H1 (cell line): Measurements from ENCODE around the gene GRM8. TPM values are rescaled to one million over a fixed set of nuclear protein-coding genes. Genes with fewer than 3 reads are reported as not detected.

Source experiments
- CTCF ChIA-PET: fragments of 300-600 bp; sonication (Branson Sonifier 250); formaldehyde crosslinking; loops from one replicate; lab custom pipeline; 2021; ENCODE audit not compliant: partially characterized antibody; lab: Charles Lee
- POLR2A ChIA-PET: fragments of 300-600 bp; sonication (Branson Sonifier 250); formaldehyde crosslinking; loops from one replicate; lab custom pipeline; 2021; ENCODE audit warnings: inconsistent platforms; ENCODE audit not compliant: partially characterized antibody; lab: Charles Lee
- DNase-seq, 2 experiments: peaks; one replicate each; pipeline versions ENCODE4 v3.0.0 to v3.0.0-alpha.2; 2010 to 2022; ENCODE audit warnings: low spot score in 2 of 2, low read depth in 1 of 2, mixed read lengths in 1 of 2
- FAIRE-seq: peaks from 2 replicates; lab custom pipeline; 2011; peaks lifted over from hg19 to GRCh38; lab: Jason Lieb, UNC
- H2AFZ ChIP-seq: 2 replicates; pipeline ENCODE4 v1.8.1; 2012; ENCODE audit warnings: low read length, inconsistent platforms
- H2AK5ac ChIP-seq: 2 replicates; pipeline ENCODE4 v1.6.1; 2013; ENCODE audit warnings: low read depth, low read length
- H2BK120ac ChIP-seq: replicated peaks from 2 replicates; pipeline ENCODE3; 2013; ENCODE audit warnings: low read depth, low read length, inconsistent platforms
- H2BK12ac ChIP-seq: 2 replicates; pipeline ENCODE4 v1.6.1; 2013; ENCODE audit warnings: low read depth, low read length
- H2BK15ac ChIP-seq: 2 replicates; pipeline ENCODE4 v1.6.1; 2013; ENCODE audit warnings: low read length
- H2BK20ac ChIP-seq: 2 replicates; pipeline ENCODE4 v1.6.1; 2013; ENCODE audit warnings: low read length
- H2BK5ac ChIP-seq: 2 replicates; pipeline ENCODE4 v1.6.1; 2013; ENCODE audit warnings: low read depth, low read length
- H3K14ac ChIP-seq: 2 replicates; pipeline ENCODE4 v1.6.1; 2013; ENCODE audit warnings: inconsistent platforms; ENCODE audit not compliant: insufficient read length
- H3K18ac ChIP-seq: 2 replicates; pipeline ENCODE4 v1.6.1; 2013; ENCODE audit warnings: low read length; ENCODE audit errors: extremely low read depth
- H3K23ac ChIP-seq: 2 replicates; pipeline ENCODE4 v1.6.1; 2013; ENCODE audit warnings: inconsistent platforms; ENCODE audit not compliant: insufficient read length
- H3K23me2 ChIP-seq: 2 replicates; pipeline ENCODE4 v1.6.1; 2013; ENCODE audit warnings: low read depth, low read length
- H3K27ac ChIP-seq: 2 replicates; pipeline ENCODE4 v1.6.1; 2011; ENCODE audit warnings: low read depth, low read length, inconsistent platforms
- H3K27me3 ChIP-seq, 4 experiments: replicated peaks in 1 of 4; 1 replicate in 1 of 4; 2 replicates in 3 of 4; pipeline versions ENCODE4 v1.6.1 to v1.8.1; 2011 to 2013; ENCODE audit warnings: low read length in 3 of 4, mild to moderate bottlenecking in 3 of 4, inconsistent platforms in 2 of 4, mixed read lengths in 2 of 4, moderate library complexity in 1 of 4; ENCODE audit not compliant: control insufficient read depth in 3 of 4, insufficient read depth in 3 of 4; ENCODE audit errors: extremely low read depth in 1 of 4
- H3K36me3 ChIP-seq, 4 experiments: 2 replicates each; pipeline versions ENCODE4 v1.6.1 to v1.8.1; 2011 to 2013; ENCODE audit warnings: mild to moderate bottlenecking in 4 of 4, low read length in 3 of 4, moderate library complexity in 2 of 4, control low read depth in 1 of 4, inconsistent platforms in 1 of 4; ENCODE audit not compliant: insufficient read depth in 4 of 4, control insufficient read depth in 2 of 4
- H3K4ac ChIP-seq: replicated peaks from 2 replicates; pipeline ENCODE3; 2013; ENCODE audit warnings: low read length, low read depth, mixed read lengths, inconsistent platforms; ENCODE audit not compliant: insufficient read length
- H3K4me1 ChIP-seq, 4 experiments: replicated peaks in 1 of 4; 1 replicate in 1 of 4; 2 replicates in 3 of 4; pipeline versions ENCODE4 v1.6.1 to v1.8.1; 2011 to 2013; ENCODE audit warnings: low read length in 3 of 4, inconsistent platforms in 2 of 4, mixed read lengths in 1 of 4; ENCODE audit not compliant: insufficient read depth in 4 of 4, control insufficient read depth in 3 of 4
- H3K4me2 ChIP-seq, 2 experiments: 2 replicates each; pipeline versions ENCODE4 v1.6.1 to v1.8.1; 2011 to 2013; ENCODE audit warnings: low read depth in 2 of 2, low read length in 2 of 2, control low read depth in 1 of 2, inconsistent platforms in 1 of 2, mild to moderate bottlenecking in 1 of 2; ENCODE audit not compliant: insufficient read depth in 1 of 2
- H3K4me3 ChIP-seq, 4 experiments: fragments of 200-600, 300-600 bp in 1 of 4; sonication (generic), shearing (Covaris generic), sonication (Bioruptor Twin) in 1 of 4; 2 replicates each; pipeline versions ENCODE4 v1.5.1 to v1.8.1; 2011 to 2016; ENCODE audit warnings: low read length in 4 of 4, low read depth in 3 of 4, control low read depth in 2 of 4, inconsistent platforms in 2 of 4, mild to moderate bottlenecking in 2 of 4, mixed read lengths in 1 of 4, moderate library complexity in 1 of 4; ENCODE audit not compliant: insufficient read depth in 2 of 4; ENCODE audit errors: extremely low read depth in 1 of 4
- H3K56ac ChIP-seq: replicated peaks from 2 replicates; pipeline ENCODE3; 2013; ENCODE audit warnings: low read depth, mild to moderate bottlenecking, mixed read lengths, low read length, inconsistent platforms; ENCODE audit not compliant: insufficient read length
- H3K79me1 ChIP-seq: 2 replicates; pipeline ENCODE4 v1.6.1; 2013; ENCODE audit warnings: low read depth, low read length, control low read depth
- H3K79me2 ChIP-seq, 2 experiments: 2 replicates each; pipeline versions ENCODE4 v1.6.1 to v1.8.1; 2012 to 2013; ENCODE audit warnings: low read length in 2 of 2, mild to moderate bottlenecking in 2 of 2, inconsistent platforms in 1 of 2; ENCODE audit not compliant: insufficient read depth in 2 of 2, control insufficient read depth in 1 of 2
- H3K9ac ChIP-seq, 4 experiments: replicated peaks in 1 of 4; 1 replicate in 1 of 4; 2 replicates in 3 of 4; pipeline versions ENCODE4 v1.6.1 to v1.8.1; 2011 to 2013; ENCODE audit warnings: low read depth in 3 of 4, low read length in 3 of 4, control low read depth in 2 of 4, mild to moderate bottlenecking in 2 of 4, moderate library complexity in 2 of 4, inconsistent platforms in 1 of 4; ENCODE audit errors: extremely low read depth in 1 of 4
- H3K9me3 ChIP-seq, 2 experiments: 2 replicates each; pipeline versions ENCODE4 v1.6.1 to v1.8.1; 2012 to 2013; ENCODE audit warnings: mild to moderate bottlenecking in 2 of 2, moderate library complexity in 2 of 2, control low read depth in 1 of 2, inconsistent platforms in 1 of 2, low read depth in 1 of 2, low read length in 1 of 2, mixed read lengths in 1 of 2; ENCODE audit not compliant: insufficient read depth in 2 of 2
- H4K20me1 ChIP-seq, 2 experiments: replicated peaks in 1 of 2; 2 replicates each; pipeline versions ENCODE3 to v1.8.1; 2011 to 2013; ENCODE audit warnings: inconsistent platforms in 2 of 2, low read length in 2 of 2, mild to moderate bottlenecking in 1 of 2; ENCODE audit not compliant: insufficient read depth in 2 of 2, control insufficient read depth in 1 of 2
- H4K5ac ChIP-seq: 2 replicates; pipeline ENCODE4 v1.6.1; 2013; ENCODE audit warnings: low read length, low read depth, mixed read lengths, inconsistent platforms; ENCODE audit not compliant: insufficient read length
- H4K8ac ChIP-seq: 2 replicates; pipeline ENCODE4 v1.8.0; 2013; ENCODE audit warnings: mild to moderate bottlenecking, moderate library complexity, low read length, inconsistent platforms; ENCODE audit not compliant: insufficient read depth; ENCODE audit errors: extremely low read depth
- H4K91ac ChIP-seq: replicated peaks from 2 replicates; pipeline ENCODE3; 2013; ENCODE audit warnings: low read length, mixed read lengths, inconsistent platforms; ENCODE audit not compliant: insufficient read length
- ASH2L ChIP-seq: fragments of 200-600, 300-600 bp; sonication (generic); IDR thresholded peaks from one replicate; pipeline ENCODE4 v1.7.1; 2017; ENCODE audit warnings: low read length
- CHD2 ChIP-seq: IDR thresholded peaks from 2 replicates; pipeline ENCODE4 v1.6.1; 2012; ENCODE audit warnings: low read length, improper control_type of control experiment
- EGR1 ChIP-seq: IDR thresholded peaks from 2 replicates; pipeline ENCODE4 v1.6.1; 2011; ENCODE audit warnings: low read depth, low read length, borderline replicate concordance
- EP300 ChIP-seq, 2 experiments: IDR thresholded peaks; 1 replicate in 1 of 2; 2 replicates in 1 of 2; pipeline ENCODE4 v1.6.1; 2011 to 2012; ENCODE audit warnings: low read depth in 2 of 2, low read length in 2 of 2, mild to moderate bottlenecking in 2 of 2, borderline replicate concordance in 1 of 2, inconsistent platforms in 1 of 2, moderate library complexity in 1 of 2
- GTF2F1 ChIP-seq: IDR thresholded peaks from 2 replicates; pipeline ENCODE4 v1.6.1; 2012; ENCODE audit warnings: low read depth, low read length, improper control_type of control experiment, borderline replicate concordance
- JUND ChIP-seq: IDR thresholded peaks from 2 replicates; pipeline ENCODE4 v1.6.1; 2011; ENCODE audit warnings: mild to moderate bottlenecking, improper control_type of control experiment, low read length
- KDM5A ChIP-seq: fragments of 200-600 bp; IDR thresholded peaks from 2 replicates; pipeline ENCODE4 v1.7.1; 2012; ENCODE audit warnings: mild to moderate bottlenecking, low read length, inconsistent platforms, mixed read lengths
- NANOG ChIP-seq: IDR thresholded peaks from 2 replicates; pipeline ENCODE4 v1.6.1; 2011; ENCODE audit warnings: low read length, low read depth, mild to moderate bottlenecking, inconsistent platforms; ENCODE audit not compliant: insufficient read depth, poor library complexity, severe bottlenecking
- RAD21 ChIP-seq, 2 experiments: IDR thresholded peaks in 1 of 2; conservative IDR thresholded peaks in 1 of 2; 2 replicates each; pipeline ENCODE4 v1.6.1; 2011; ENCODE audit warnings: low read depth in 2 of 2, low read length in 2 of 2, improper control_type of control experiment in 1 of 2, inconsistent platforms in 1 of 2, mild to moderate bottlenecking in 1 of 2, moderate library complexity in 1 of 2
- RFX5 ChIP-seq: IDR thresholded peaks from 2 replicates; pipeline ENCODE4 v1.6.1; 2011; ENCODE audit warnings: low read depth, low read length, improper control_type of control experiment, borderline replicate concordance
- SP2 ChIP-seq: IDR thresholded peaks from 2 replicates; pipeline ENCODE4 v1.6.1; 2012; ENCODE audit warnings: mild to moderate bottlenecking, low read length, inconsistent platforms
- SRF ChIP-seq: IDR thresholded peaks from 2 replicates; pipeline ENCODE4 v1.6.1; 2011; ENCODE audit warnings: mild to moderate bottlenecking, low read depth, low read length, moderate library complexity
- TCF12 ChIP-seq: IDR thresholded peaks from 2 replicates; pipeline ENCODE4 v1.6.1; 2011; ENCODE audit warnings: low read depth, mild to moderate bottlenecking, low read length
- ZNF274 ChIP-seq: IDR thresholded peaks from 2 replicates; pipeline ENCODE4 v1.7.0; 2012; ENCODE audit warnings: low read length, borderline replicate concordance; ENCODE audit errors: extremely low read depth
- WGBS, 2 experiments: shearing (Covaris generic) in 1 of 2; methylation state at CpG; one replicate each; pipeline versions ENCODE4 v1.1.6 to v1.1.7; 2013 to 2015; ENCODE audit warnings: low lambda C conversion rate in 2 of 2, mixed read lengths in 2 of 2, inconsistent platforms in 1 of 2, low coverage in 1 of 2, missing lambda C conversion rate in 1 of 2; ENCODE audit not compliant: insufficient replicate concordance in 2 of 2, insufficient coverage in 1 of 2, insufficient read length in 1 of 2; ENCODE audit errors: extremely low coverage in 1 of 2, missing lambda C conversion rate in 1 of 2; 5-methylcytosine and 5-hydroxymethylcytosine counted together
- polyA plus RNA-seq, 7 experiments: library from polyadenylated mRNA; depleted of rRNA in 3 of 7; stranded (reverse) in 5 of 7; unstranded in 2 of 7; fragments of >200 nt in 5 of 7; fragments of 200-250 nt in 2 of 7; gene quantifications; 1 replicate in 5 of 7; 2 replicates in 1 of 7; 4 replicates in 1 of 7; pipeline versions ENCODE4 v1.2.1 to v1.2.3, GENCODE V29; 2011 to 2013; ENCODE audit warnings: missing spikeins in 2 of 7, mixed read lengths in 2 of 7
- total RNA-seq: library from RNA; stranded (reverse); fragmentation: NEBNext Ultra II Directional; extraction: Animal tissue kit (Norgen Biotek cat#: 25700); gene quantifications from 2 replicates; pipeline ENCODE4 v1.2.1, GENCODE V29; 2021

GRM8 gene
- total and polyA plus RNA-seq, 2 of the 8 experiments (the other 6 are each of a cell fraction or from before 2014, with no cell fraction given) = 2.6 to 2.8 TPM

- no peak overlapping the region for H3K23ac ChIP-seq
- ChIA-PET POLR2A (no interaction called here), CTCF (interaction anchor here (0.9 kb wide), 1 partner anchor 14 kb away, joined by 3 read pairs; no protein-coding TSS in a partner anchor)
- H3K79me1 ChIP-seq = no peaks in the 10 kb centered on the region
- DNase-seq (no peak), FAIRE-seq (no peak)
- H4K8ac ChIP-seq = no peak overlapping the region
- H3K4me2 ChIP-seq = no peak overlapping the region
- H4K91ac ChIP-seq = no peak overlapping the region
- H3K23me2 ChIP-seq = no peaks in the 10 kb centered on the region
- H2BK120ac ChIP-seq = no peak overlapping the region
- WGBS, 2 experiments = 85% methylated on average over 1 of the region's 1 CpG; no CpG with 5 or more reads in 1 of the 2 experiments
- no peak overlapping the region for H2AFZ ChIP-seq
- no peaks in the 10 kb centered on the region for H3K9me3 ChIP-seq
- no peaks in the 10 kb centered on the region for H3K79me2 ChIP-seq
- no peak overlapping the region for H2BK12ac ChIP-seq
- no peak overlapping the region for H2BK5ac ChIP-seq
- H2BK15ac ChIP-seq = no peak overlapping the region
- H4K20me1 ChIP-seq = no peaks in the 10 kb centered on the region
- no peak overlapping the region for H2AK5ac ChIP-seq
- no peak overlapping the region for H3K4ac ChIP-seq
- no peak overlapping the region for H3K14ac ChIP-seq
- H3K27ac ChIP-seq = no peak overlapping the region
- no peaks in the 10 kb centered on the region for H3K27me3 ChIP-seq
- H2BK20ac ChIP-seq = no peak overlapping the region
- no peak overlapping the region for H3K56ac ChIP-seq
- H3K18ac ChIP-seq = no peak overlapping the region
- H3K9ac ChIP-seq = no peak overlapping the region
- no peaks in the 10 kb centered on the region for H3K4me1 ChIP-seq
- no peak overlapping the region for H3K4me3 ChIP-seq
- no peak overlapping the region for H4K5ac ChIP-seq
- H3K36me3 ChIP-seq = no peaks in the 10 kb centered on the region
- TF ChIP-seq CHD2 (no peak), EGR1 (no peak), ZNF274 (no peak), SRF (no peak), KDM5A (no peak), RFX5 (no peak), TCF12 (no peak), SP2 (no peak), ASH2L (no peak), RAD21 (IDR thresholded peaks at IDR 0.05 in 1 of 2, conservative IDR thresholded peaks at IDR 0.05 in 1 of 2; ENCODE audit: low read depth in 2 of 2, low read length in 2 of 2) (no peak), GTF2F1 (no peak), NANOG (no peak), JUND (no peak), EP300 (IDR thresholded peaks at IDR 0.05; ENCODE audit: borderline replicate concordance in 1 of 2, low read depth in 2 of 2, low read length in 2 of 2) (no peak)
Measured at GRCh38 chr7:126842451-126842850, 410.3 kb downstream of the GRM8 start.
